ENCODE results near the gene NBPF4.
"Not testable (repeated sequence)": the region's sequence is repeated elsewhere in the genome, so short reads cannot be mapped to it uniquely, and the experiment has no call there.

GRCh38 chr1:108203582-108203981 lies 40.3 kb downstream of the NBPF4 start:
- not testable (repeated sequence) for TF ChIP-seq CTCF (IDR thresholded peaks at IDR 0.05); REST (IDR thresholded peaks at IDR 0.05; ENCODE audit: insufficient read depth in 1 of 2, low read depth in 2 of 2, low read length in 1 of 2)
